Stomach (tissue), 4 donors: Measurements from ENCODE around the gene SPATA6.

Source experiments
- CTCF ChIP-seq, 7 experiments: fragments of 450-650 bp in 4 of 7; fragments of 200-600 bp in 3 of 7; sonication (generic) in 3 of 7; IDR thresholded peaks; one replicate each; pipeline ENCODE4 v1.5.1; 2016 to 2019; ENCODE audit warnings: antibody characterized with exemption in 7 of 7, control low read depth in 2 of 7, mild to moderate bottlenecking in 1 of 7
- EP300 ChIP-seq: sonication (generic); formaldehyde crosslinking; IDR thresholded peaks from one replicate; pipeline ENCODE4 v1.6.1; 2017; ENCODE audit warnings: antibody characterized with exemption
- POLR2A ChIP-seq, 4 donors: fragments of 450-650 bp; IDR thresholded peaks; one replicate each; pipeline ENCODE4 v1.6.1; 2016; ENCODE audit warnings: antibody characterized with exemption in 4 of 4, control low read depth in 2 of 4, mild to moderate bottlenecking in 1 of 4, moderate library complexity in 1 of 4
- POLR2AphosphoS5 ChIP-seq, 3 donors: sonication (generic); formaldehyde crosslinking; IDR thresholded peaks; one replicate each; pipeline ENCODE4 v1.6.1; 2016; ENCODE audit warnings: antibody characterized with exemption in 3 of 3

- TF ChIP-seq CTCF (IDR thresholded peaks at IDR 0.05): no peak
- TF ChIP-seq POLR2A (IDR thresholded peaks at IDR 0.05): no peak
- TF ChIP-seq EP300: no peak
- TF ChIP-seq POLR2AphosphoS5 (IDR thresholded peaks at IDR 0.05): peak in 2 of 3 donors; percentile 56 to 81
Observed at GRCh38 chr1:48246727-48247126, 225.3 kb downstream of the SPATA6 start.
